RWPE1 (cell line): ENCODE results near the gene NNMT.

ENCODE experiments used
- CTCF ChIA-PET: fragments of 350-600 bp; sonication (Branson Sonifier 250); formaldehyde crosslinking; extraction: SDS; loops from one replicate; lab custom pipeline; 2021; lab: Yijun Ruan, JAX
- POLR2A ChIA-PET: fragments of 400-600 bp; formaldehyde crosslinking; extraction: SDS; loops from one replicate; lab custom pipeline; 2020; ENCODE audit warnings: antibody characterized with exemption; ENCODE audit not compliant: low non-redundant PET; lab: Yijun Ruan, JAX
- DNase-seq: peaks from one replicate; pipeline ENCODE4 v3.0.0; 2012; ENCODE audit warnings: low spot score
- H3K27ac ChIP-seq: fragments of 450-650 bp; 2 replicates; pipeline ENCODE4 v1.5.1; 2017
- TF ChIP-seq, protein P1 (sequence below): fragments of 450-650 bp; conservative IDR thresholded peaks from 2 replicates; pipeline ENCODE4 v1.5.1; 2017; ENCODE audit warnings: low read depth, mild to moderate bottlenecking

NNMT gene

DNA sequence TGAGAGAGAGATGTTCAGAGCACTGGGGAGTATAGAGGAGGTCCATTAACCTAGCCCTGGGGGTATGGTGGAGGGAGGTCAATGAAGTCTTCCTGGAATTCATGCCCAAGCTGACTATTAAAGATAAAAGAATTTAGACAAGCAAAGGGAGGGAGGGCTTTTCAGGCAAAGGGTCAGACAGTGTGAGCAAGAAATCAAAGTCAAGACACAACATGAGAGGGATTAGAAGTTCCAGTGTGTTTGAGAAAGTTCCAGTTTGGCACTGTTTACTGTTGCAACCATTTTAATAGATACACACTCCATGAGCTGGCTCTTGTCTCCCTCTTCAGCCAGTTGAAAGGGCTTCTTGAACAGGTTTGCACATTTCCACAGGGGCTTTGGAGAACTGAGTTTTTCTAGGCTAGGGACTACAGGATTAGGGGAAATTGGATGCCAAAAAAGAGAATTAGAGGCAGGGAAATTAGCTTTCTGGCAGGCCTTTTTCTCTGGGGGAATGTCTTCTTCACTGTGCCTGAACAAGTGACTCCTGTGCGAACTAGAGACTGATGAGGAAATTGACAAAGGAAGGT is 14.7 kb upstream of the NNMT start:
- H3K27ac ChIP-seq, result peak overlapping the region; percentile 88
- POLR2A ChIA-PET, result no interaction called here
- TF ChIP-seq, protein P1, sequence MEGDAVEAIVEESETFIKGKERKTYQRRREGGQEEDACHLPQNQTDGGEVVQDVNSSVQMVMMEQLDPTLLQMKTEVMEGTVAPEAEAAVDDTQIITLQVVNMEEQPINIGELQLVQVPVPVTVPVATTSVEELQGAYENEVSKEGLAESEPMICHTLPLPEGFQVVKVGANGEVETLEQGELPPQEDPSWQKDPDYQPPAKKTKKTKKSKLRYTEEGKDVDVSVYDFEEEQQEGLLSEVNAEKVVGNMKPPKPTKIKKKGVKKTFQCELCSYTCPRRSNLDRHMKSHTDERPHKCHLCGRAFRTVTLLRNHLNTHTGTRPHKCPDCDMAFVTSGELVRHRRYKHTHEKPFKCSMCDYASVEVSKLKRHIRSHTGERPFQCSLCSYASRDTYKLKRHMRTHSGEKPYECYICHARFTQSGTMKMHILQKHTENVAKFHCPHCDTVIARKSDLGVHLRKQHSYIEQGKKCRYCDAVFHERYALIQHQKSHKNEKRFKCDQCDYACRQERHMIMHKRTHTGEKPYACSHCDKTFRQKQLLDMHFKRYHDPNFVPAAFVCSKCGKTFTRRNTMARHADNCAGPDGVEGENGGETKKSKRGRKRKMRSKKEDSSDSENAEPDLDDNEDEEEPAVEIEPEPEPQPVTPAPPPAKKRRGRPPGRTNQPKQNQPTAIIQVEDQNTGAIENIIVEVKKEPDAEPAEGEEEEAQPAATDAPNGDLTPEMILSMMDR, result no peak
- CTCF ChIA-PET, result interaction anchor here (1.1 to 1.5 kb wide), 2 partner anchors 20 to 483 kb away, joined by 4 to 5 read pairs; no protein-coding TSS in a partner anchor
- no peak for DNase-seq

GRCh38 chr11:114282488-114282887 is 13.7 kb upstream of the NNMT start:
- no peak for DNase-seq
- ChIA-PET CTCF (interaction anchor here (1.5 kb wide), 1 partner anchor 21 kb away, joined by 4 read pairs; no protein-coding TSS in a partner anchor), POLR2A (no interaction called here)
- peak overlapping the region; percentile 88; the same call in 1 of the 2 replicates for H3K27ac ChIP-seq
- TF ChIP-seq, protein P1, result no peak

GRCh38 chr11:114283422-114283821 is 12.8 kb upstream of the NNMT start:
- TF ChIP-seq, protein P1, result no peak
- CTCF ChIA-PET, result no interaction called here
- no peak overlapping the region for H3K27ac ChIP-seq
- no peak for DNase-seq
- POLR2A ChIA-PET, result no interaction called here

DNA sequence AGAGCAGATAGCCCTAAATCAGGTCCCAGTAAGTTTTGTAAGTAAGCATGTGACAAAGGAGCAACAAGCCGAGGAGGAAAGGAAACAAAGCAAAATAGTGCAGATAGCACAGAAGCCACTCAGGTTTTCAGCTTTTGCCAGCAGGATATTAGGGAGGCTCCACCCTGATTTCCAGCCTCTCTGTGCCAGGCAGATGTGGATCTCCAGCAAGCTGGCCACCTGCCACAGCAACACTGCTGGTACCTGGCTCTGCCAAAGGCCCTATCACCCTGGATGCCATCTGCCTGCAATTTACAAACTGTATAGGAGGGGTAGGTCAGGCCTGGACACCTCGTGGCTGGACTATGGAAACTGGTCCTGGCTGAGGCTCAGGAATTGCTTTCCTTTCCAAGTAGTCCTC is 12.2 kb upstream of the NNMT start:
- TF ChIP-seq, protein P1, result no peak
- CTCF ChIA-PET, result interaction anchor here (0.6 to 0.7 kb wide), 2 partner anchors 455 to 1349 kb away, joined by 3 to 6 read pairs; no protein-coding TSS in a partner anchor
- peak overlapping the region; percentile 92 for H3K27ac ChIP-seq
- DNase-seq, result no peak
- POLR2A ChIA-PET, result no interaction called here

DNA sequence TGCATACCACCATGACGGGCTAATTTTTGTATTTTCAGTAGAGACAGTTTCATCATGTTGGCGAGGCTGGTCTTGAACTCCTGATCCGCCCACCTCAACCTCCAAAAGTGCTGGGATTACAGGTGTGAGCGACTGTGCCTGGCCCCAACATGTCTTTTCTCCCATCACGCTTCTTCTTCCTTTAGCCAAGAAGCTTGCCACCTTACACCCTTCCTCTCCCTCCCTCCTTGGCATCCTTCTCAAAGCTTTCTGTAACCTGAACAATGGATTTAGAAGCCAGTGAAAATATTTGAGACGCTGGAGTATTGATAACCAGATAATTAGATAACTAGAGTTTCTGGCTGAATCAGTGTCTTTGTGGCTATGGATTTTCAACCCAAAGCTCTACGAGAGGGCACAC is 11.3 kb upstream of the NNMT start:
- TF ChIP-seq, protein P1, result no peak
- DNase-seq, result no peak
- ChIA-PET POLR2A (no interaction called here), CTCF (interaction anchor here (0.7 kb wide), 1 partner anchor 454 kb away, joined by 6 read pairs; no protein-coding TSS in a partner anchor)
- peak overlapping the region; percentile 92 for H3K27ac ChIP-seq

- ChIA-PET POLR2A (no interaction called here), CTCF (interaction anchor here (0.6 kb wide), 1 partner anchor 49 kb away, joined by 3 read pairs; no protein-coding TSS in a partner anchor)
- peak overlapping the region; percentile 92 for H3K27ac ChIP-seq
- DNase-seq, result peak; percentile 38
- TF ChIP-seq, protein P1, result no peak
Observed at GRCh38 chr11:114285599-114285998, 10.6 kb upstream of the NNMT start.
